ENCODE results near the gene CCDC33.

Gene CCDC33

DNA sequence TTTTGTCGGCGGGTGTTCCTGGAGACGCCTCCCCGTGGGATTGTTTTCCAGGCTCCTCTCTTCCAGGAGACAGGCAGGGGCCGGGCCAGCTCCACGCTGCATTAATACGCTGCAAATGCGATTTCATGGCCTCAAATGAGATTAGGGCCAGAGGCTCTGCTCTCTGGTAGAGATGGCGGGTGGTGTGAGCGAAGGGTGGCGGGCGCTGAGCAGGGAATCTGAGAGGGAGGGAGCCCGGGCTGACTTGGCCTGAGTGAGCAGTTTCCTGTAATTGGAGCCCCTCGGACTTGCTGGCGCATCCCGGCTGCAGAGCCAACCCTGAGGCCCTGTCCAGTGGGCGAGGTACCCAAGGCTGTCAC is 7.4 kb upstream of the CCDC33 start:
- peak; percentile 99 for DNase-seq (ENCODE audit: low spot score)

- DNase-seq (ENCODE audit: low spot score) = no peak
Measured at GRCh38 chr15:74229686-74230085, 6.4 kb upstream of the CCDC33 start.

DNA sequence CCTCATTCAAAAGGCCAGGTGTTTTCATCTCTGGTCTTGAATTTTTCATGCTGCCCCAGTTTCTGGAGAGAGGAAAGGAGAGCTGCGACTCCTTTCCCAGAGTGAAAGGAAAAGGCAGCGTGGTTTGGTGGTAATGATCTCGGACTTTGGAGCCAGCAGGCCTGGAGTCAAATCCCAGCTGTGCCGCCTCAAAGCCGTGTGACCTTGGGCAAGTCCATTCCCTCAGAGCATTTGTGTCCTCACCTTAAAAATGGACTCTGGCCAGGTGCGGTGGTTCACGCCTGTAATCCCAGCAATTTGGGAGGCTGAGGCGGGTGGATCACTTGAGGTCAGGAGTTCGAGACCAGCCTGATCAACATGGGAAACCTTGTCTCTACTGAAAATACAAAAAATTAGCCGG is 4.7 kb upstream of the CCDC33 start:
- DNase-seq (ENCODE audit: low spot score) = no peak

GRCh38 chr15:74233373-74233772 is 2.8 kb upstream of the CCDC33 start:
- DNase-seq (ENCODE audit: low spot score) = no peak

GRCh38 chr15:74233851-74234597 is 2.1 kb upstream of the CCDC33 start:
- DNase-seq (ENCODE audit: low spot score) = peak; percentile 41

GRCh38 chr15:74234598-74234875 is 1.6 kb upstream of the CCDC33 start:
- no peak for DNase-seq (ENCODE audit: low spot score)

- no peak for DNase-seq (ENCODE audit: low spot score)
Measured at GRCh38 chr15:74239051-74239705, 3.1 kb downstream of the CCDC33 start.

GRCh38 chr15:74240002-74240568 is 4.0 kb downstream of the CCDC33 start:
- DNase-seq (ENCODE audit: low spot score) = no peak

DNA sequence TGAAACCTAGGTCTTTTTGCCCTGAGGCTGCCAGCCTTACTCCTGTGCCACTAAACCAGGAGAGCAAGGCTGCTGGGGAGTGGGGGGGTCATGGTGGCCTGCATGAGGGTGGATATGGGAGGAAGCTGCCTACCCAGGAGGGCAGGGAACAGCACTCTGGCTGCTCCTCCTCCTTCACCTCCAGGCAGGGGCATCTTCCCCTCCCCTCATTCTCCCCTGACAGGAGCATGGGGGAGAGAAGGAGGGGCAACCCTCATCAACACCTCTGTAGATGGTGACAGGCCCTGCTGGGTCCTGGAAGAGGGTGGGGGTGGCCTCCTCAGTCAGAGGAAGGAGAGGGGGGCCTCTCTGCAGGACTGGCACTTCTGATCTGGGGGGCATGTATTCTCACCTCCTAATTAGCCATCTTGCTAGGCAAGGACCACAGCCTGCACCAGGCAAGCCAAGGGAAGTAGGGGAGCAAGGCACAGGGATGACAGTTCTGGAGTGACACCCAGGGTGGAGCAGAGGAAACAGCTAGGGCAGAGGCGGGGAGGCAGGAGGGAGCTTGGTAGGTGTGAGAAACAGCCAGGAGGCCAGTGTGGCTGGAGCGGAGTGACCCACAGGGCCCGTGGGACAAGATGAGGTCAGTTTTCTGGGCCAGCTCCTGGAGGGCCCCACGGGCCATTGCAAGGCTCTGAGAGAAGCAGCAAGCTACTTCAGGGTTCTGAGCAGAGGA is 4.9 kb downstream of the CCDC33 start:
- no peak for DNase-seq (ENCODE audit: low spot score)

DNA sequence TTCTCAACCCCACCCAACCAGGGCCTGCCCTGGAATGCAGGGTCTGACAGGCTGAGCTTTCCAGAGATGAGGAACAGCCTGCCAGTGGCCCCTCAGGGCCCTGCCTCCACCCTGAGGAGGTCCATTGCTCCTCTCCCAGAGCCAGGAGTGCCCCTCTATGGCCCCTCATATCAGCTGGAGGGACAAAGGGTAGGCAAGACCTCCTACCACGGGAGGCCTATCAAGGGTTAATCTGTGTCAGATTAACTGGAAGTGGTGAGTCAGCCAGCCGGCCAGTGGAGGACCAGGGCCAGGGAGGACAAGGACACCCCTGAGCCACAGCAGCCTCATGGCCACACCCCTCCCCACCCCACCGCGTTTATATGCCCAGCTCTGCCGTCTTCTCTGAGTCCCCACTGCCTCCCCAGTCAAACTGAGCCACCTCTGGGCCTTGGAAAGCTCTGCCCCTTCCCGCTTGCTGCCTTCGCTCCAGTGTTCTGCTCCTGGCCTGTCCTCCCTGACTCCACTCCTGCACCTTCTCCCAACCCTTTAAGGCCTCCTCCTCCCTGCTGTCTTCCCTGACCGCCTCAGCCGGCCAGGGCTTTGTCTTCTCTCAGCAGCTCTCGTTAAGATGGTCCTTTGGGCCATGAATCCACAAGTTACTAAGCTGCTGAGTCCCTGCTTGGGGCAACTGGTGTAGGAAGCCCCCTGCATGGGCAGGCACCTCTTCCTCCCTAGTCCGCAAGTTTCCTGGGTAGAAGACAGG is 6.5 kb downstream of the CCDC33 start:
- no peak for DNase-seq (ENCODE audit: low spot score)

DNA sequence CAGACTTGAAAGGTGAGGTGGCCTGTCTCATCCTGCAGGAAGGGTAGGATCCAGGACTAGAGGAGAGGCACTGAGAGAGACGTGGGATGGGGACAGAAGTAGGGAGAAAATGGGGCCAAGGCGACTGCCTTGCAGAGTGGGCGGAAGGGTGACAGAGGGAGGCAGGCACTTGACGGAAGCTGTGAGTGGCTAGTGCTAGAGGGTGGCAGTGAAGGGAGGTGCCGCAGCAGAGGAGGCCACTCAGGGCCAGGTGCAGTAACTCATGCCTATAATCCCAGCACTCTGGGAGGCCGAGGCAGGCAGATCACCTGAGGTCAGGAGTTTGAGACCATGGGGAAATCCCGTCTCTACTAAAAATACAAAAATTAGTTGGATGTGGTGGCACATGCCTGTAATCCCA is 7.3 kb downstream of the CCDC33 start:
- DNase-seq (ENCODE audit: low spot score) = no peak

- no peak for DNase-seq (ENCODE audit: low spot score)
Measured at GRCh38 chr15:74244822-74245341, 8.8 kb downstream of the CCDC33 start.

DNA sequence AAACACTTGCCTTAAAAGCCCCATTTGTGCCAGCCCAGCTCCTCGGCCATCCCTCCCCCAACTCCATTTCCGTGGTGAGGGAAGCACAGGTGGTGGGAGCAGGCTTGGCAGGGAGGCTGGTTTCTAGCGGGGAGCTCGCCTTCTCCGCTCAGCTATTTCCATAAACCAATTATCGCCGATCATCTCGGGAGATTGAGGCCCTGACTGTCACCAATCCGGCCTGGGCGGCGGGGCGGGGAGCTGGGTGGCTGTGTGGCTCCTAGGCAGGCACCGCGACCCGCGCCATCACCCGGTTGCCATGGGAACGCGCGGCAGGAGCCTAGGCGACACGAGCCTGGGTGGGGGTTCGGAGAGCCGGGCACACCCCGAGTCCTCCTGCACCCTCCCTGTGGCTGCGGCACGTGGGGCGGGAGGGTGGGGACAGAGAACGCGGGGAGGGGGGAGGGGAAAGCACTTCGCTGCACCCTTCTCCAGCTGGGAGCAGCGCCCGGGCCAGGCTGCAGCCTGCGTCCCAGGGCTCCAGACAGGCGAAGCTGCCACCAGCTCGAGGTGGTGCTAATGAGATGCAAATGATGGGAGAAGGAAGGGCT is 9.3 kb downstream of the CCDC33 start:
- DNase-seq (ENCODE audit: low spot score) = peak; percentile 97

DNA sequence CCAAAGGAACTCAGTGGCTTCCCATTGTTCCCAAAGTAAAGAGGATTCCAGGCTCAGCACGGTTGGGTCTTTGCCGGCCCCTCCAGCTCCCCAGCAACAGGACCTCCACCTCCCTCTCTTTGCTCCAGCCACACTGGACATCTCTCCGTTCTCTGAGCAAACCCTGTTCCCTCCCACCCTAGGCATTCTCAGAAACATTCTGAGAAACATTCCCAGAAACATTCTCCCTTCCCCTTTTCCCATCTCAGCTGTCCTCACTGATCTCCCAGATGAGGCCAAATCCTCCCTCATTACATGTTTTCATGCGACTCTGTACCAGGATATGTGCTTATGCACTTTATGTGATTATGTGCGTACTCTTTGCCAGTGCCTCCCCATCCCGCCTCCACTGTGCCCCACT is 14.1 kb downstream of the CCDC33 start:
- no peak for DNase-seq (ENCODE audit: low spot score)

GRCh38 chr15:74251131-74251811 is 15.1 kb downstream of the CCDC33 start:
- no peak for DNase-seq (ENCODE audit: low spot score)

- DNase-seq (ENCODE audit: low spot score) = no peak
Measured at GRCh38 chr15:74252291-74252690, 16.2 kb downstream of the CCDC33 start.

DNA sequence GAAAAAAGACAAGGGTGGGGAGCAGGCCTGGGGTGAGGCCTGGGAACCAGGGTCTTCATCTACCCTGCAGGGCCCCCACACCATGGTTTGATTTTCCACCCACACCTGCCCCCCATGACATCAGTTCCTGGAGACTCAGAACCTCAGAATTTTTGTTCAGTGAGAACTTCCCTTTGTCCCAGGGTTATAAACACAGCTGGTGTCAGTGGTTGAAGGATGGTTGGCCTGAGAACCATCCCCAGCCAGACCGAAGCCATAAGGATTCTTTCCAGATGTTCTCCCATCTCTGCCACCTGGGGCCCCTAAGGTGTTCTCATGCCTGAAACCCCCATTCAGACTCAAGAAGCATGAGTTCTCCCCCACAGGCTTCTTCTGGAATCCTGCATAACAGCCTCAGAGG is 16.6 kb downstream of the CCDC33 start:
- DNase-seq (ENCODE audit: low spot score) = no peak

DNA sequence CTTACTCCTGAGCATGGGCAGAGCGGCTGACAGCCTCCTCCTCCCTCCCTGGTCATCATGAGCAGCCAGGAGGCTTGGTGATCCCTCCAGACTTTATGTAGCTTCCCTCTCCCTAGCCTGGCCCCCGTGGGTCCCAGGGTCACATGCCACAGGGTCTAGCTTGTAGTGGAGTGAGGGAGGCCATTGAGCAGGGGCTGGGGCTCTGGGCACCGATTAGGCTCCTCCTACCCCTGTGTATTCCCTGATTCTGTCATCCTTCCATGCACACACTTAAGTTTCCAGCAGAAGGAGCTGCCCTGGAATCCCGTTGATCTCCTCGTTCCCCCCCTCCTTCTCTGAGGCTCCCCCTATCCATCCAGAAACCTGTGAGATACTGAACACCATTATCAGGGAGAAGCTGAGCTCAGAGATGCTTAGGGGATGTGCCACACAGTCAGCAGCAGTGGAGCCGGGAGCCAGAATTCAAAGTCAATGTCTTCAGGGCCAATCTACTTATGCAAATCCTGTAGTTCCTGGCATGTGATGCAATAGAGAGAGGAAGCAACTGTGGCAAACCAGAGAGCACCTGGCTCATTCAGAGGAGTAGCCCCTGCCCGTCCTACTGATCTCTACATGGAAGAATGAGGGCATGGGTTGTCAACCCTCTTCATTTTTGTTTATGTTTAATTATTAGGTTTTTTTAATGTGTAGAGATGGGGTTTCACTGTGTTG is 17.2 kb downstream of the CCDC33 start:
- peak; percentile 42 for DNase-seq (ENCODE audit: low spot score)

DNA sequence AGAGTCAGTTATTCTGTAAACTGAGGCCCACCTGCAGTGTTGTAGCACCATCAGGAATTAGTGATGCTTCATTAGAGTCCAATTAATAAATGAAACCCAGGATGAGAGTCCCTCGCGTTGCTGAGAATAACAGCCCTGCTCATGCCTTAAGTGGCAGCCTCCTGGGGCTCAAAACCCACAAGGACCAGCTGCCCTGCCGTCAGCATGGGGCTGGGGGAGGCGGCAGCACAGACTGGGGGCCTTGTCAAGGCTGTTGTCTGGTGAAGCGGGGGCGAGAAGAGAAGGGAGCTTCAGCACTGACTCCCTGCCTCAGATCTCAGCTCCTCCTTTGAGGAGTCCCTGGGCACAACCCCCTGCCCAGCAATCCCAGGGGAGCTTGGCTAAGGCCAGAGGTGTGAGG is 21.0 kb downstream of the CCDC33 start:
- DNase-seq (ENCODE audit: low spot score) = no peak

- no peak for DNase-seq (ENCODE audit: low spot score)
Measured at GRCh38 chr15:74257623-74258022, 21.5 kb downstream of the CCDC33 start.

All from SK-N-DZ (cell line).